Measurements from ENCODE around the gene MMP12.

MMP12 gene

GRCh38 chr11:102850973-102851745, 23.6 kb downstream of the MMP12 start:
- no peak for DNase-seq (ENCODE audit: low read depth in 2 of 2)

GRCh38 chr11:102849311-102849710, 25.5 kb downstream of the MMP12 start:
- DNase-seq (ENCODE audit: low read depth in 2 of 2): no peak

- DNase-seq (ENCODE audit: low read depth in 2 of 2): no peak
Measured at GRCh38 chr11:102846292-102846691, 28.5 kb downstream of the MMP12 start.

- no peak for DNase-seq (ENCODE audit: low read depth in 2 of 2)
Measured at GRCh38 chr11:102843489-102843888, 31.3 kb downstream of the MMP12 start, which contains the start of gene MMP3. Gene MMP3, minus strand, starts transcription at chr11:102843609. Its CDS starts 63 bp downstream, at chr11:102843546.

- DNase-seq (ENCODE audit: low read depth in 2 of 2): no peak
Measured at GRCh38 chr11:102842930-102843329, 31.9 kb downstream of the MMP12 start.

- DNase-seq (ENCODE audit: low read depth in 2 of 2): no peak
Measured at GRCh38 chr11:102840018-102840417, 34.8 kb downstream of the MMP12 start.

- DNase-seq (ENCODE audit: low read depth in 2 of 2): no peak
Measured at GRCh38 chr11:102837646-102838045, 37.1 kb downstream of the MMP12 start.

GRCh38 chr11:102837156-102837555, 37.6 kb downstream of the MMP12 start:
- DNase-seq (ENCODE audit: low read depth in 2 of 2): no peak

GRCh38 chr11:102836290-102836875, 38.4 kb downstream of the MMP12 start:
- no peak for DNase-seq (ENCODE audit: low read depth in 2 of 2)

- no peak for DNase-seq (ENCODE audit: low read depth in 2 of 2)
Measured at GRCh38 chr11:102833731-102834130, 41.1 kb downstream of the MMP12 start.

- no peak for DNase-seq (ENCODE audit: low read depth in 2 of 2)
Measured at GRCh38 chr11:102832612-102833011, 42.2 kb downstream of the MMP12 start.

GRCh38 chr11:102831489-102832440, 43.0 kb downstream of the MMP12 start:
- no peak for DNase-seq (ENCODE audit: low read depth in 2 of 2)

GRCh38 chr11:102831128-102831488, 43.7 kb downstream of the MMP12 start:
- no peak for DNase-seq (ENCODE audit: low read depth in 2 of 2)

- no peak for DNase-seq (ENCODE audit: low read depth in 2 of 2)
Measured at GRCh38 chr11:102830001-102830727, 44.6 kb downstream of the MMP12 start.

GRCh38 chr11:102829316-102830000, 45.3 kb downstream of the MMP12 start:
- DNase-seq (ENCODE audit: low read depth in 2 of 2): no peak

GRCh38 chr11:102824556-102824955, 50.2 kb downstream of the MMP12 start:
- no peak for DNase-seq (ENCODE audit: low read depth in 2 of 2)

- no peak for DNase-seq (ENCODE audit: low read depth in 2 of 2)
Measured at GRCh38 chr11:102819491-102819890, 55.3 kb downstream of the MMP12 start.

GRCh38 chr11:102813484-102813883, 61.3 kb downstream of the MMP12 start:
- no peak for DNase-seq (ENCODE audit: low read depth in 2 of 2)
